DMS114 treated with DMSO at 0.1 percent for 48 hours (cell line): ENCODE results near the gene TSHZ2.
"Not testable (repeated sequence)": the region's sequence is repeated elsewhere in the genome, so short reads cannot be mapped to it uniquely, and the experiment has no call there.

ENCODE experiments used
- DNase-seq: peaks from one replicate; lab custom pipeline; 2025; ENCODE audit not compliant: unreplicated experiment; lab: John Stamatoyannopoulos, UW

The TSHZ2 gene

GRCh38 chr20:53522026-53522425, 549.9 kb downstream of the TSHZ2 start:
- no peak for DNase-seq

GRCh38 chr20:53522696-53523095, 550.5 kb downstream of the TSHZ2 start:
- no peak for DNase-seq

GRCh38 chr20:53523615-53524014, 551.5 kb downstream of the TSHZ2 start:
- not testable (repeated sequence) for DNase-seq

GRCh38 chr20:53524589-53525312, 552.6 kb downstream of the TSHZ2 start:
- DNase-seq, result no peak

GRCh38 chr20:53527196-53527595, 555.0 kb downstream of the TSHZ2 start:
- no peak for DNase-seq

GRCh38 chr20:53529658-53530057, 557.5 kb downstream of the TSHZ2 start:
- no peak for DNase-seq

- no peak for DNase-seq
These were observed 558.3 kb downstream of the TSHZ2 start for GRCh38 chr20:53530440-53530839.

GRCh38 chr20:53532654-53533312, 560.6 kb downstream of the TSHZ2 start:
- not testable (repeated sequence) for DNase-seq

GRCh38 chr20:53533500-53533899, 561.3 kb downstream of the TSHZ2 start:
- DNase-seq, result no peak

GRCh38 chr20:53534037-53534436, 561.9 kb downstream of the TSHZ2 start:
- DNase-seq, result no peak

GRCh38 chr20:53535878-53536277, 563.7 kb downstream of the TSHZ2 start:
- DNase-seq, result no peak

GRCh38 chr20:53536382-53536781, 564.2 kb downstream of the TSHZ2 start:
- DNase-seq, result not testable (repeated sequence)

- DNase-seq, result no peak
These were observed 567.4 kb downstream of the TSHZ2 start for GRCh38 chr20:53539516-53539915.
